Calu3 (cell line): ENCODE results near the gene EXOC6B. TPM values are rescaled to one million over a fixed set of nuclear protein-coding genes. Genes with fewer than 3 reads are reported as not detected.

Experiments
- BruUV-seq: library from RNA; stranded (reverse); fragments of 400-500 nt; replicated peaks from 2 replicates; lab custom pipeline; 2021; lab: Mats Ljungman, UMichigan
- CTCF ChIA-PET: fragments of 300-600 bp; sonication (Branson Sonifier 250); formaldehyde crosslinking; loops from one replicate; lab custom pipeline; 2022; ENCODE audit warnings: antibody characterized with exemption; lab: Charles Lee
- DNase-seq: peaks from one replicate; pipeline ENCODE4 v3.0.0; 2022
- H3K27ac Mint-ChIP-seq: one replicate; pipeline ENCODE4 v1.8.0; 2022; ENCODE audit warnings: mixed read lengths; ENCODE audit not compliant: unreplicated experiment
- H3K27me3 Mint-ChIP-seq: one replicate; pipeline ENCODE4 v1.8.0; 2022; ENCODE audit warnings: mixed read lengths; ENCODE audit not compliant: unreplicated experiment
- H3K36me3 Mint-ChIP-seq: one replicate; pipeline ENCODE4 v1.8.0; 2022; ENCODE audit warnings: mild to moderate bottlenecking, moderate library complexity, mixed read lengths; ENCODE audit not compliant: insufficient read depth, unreplicated experiment
- H3K4me1 Mint-ChIP-seq: one replicate; pipeline ENCODE4 v1.8.0; 2022; ENCODE audit warnings: mild to moderate bottlenecking, low read depth, mixed read lengths; ENCODE audit not compliant: unreplicated experiment
- H3K4me3 Mint-ChIP-seq: one replicate; pipeline ENCODE4 v1.8.0; 2022; ENCODE audit warnings: mild to moderate bottlenecking, low read depth, moderate library complexity, mixed read lengths; ENCODE audit not compliant: unreplicated experiment
- H3K9me3 Mint-ChIP-seq: one replicate; pipeline ENCODE4 v1.8.0; 2022; ENCODE audit warnings: low read depth, mixed read lengths; ENCODE audit not compliant: unreplicated experiment
- intact Hi-C: fragments of 100-400 bp; cut with micrococcal nuclease; formaldehyde crosslinking; loops from one replicate; pipeline ENCODE4 v1.10.0; 2022; ENCODE audit not compliant: unreplicated experiment
- total RNA-seq: library from RNA; stranded (reverse); gene quantifications from 2 replicates; pipeline ENCODE4 v1.2.3, GENCODE V29; 2022
- TF ChIP-seq, protein P1 (sequence below): fragments of 200-600 bp; IDR thresholded peaks from one replicate; pipeline ENCODE4 v1.8.0; 2022; ENCODE audit warnings: antibody characterized with exemption; ENCODE audit not compliant: unreplicated experiment

The EXOC6B gene
- total RNA-seq, 1 experiment from 2014 or later = 26.6 TPM

DNA sequence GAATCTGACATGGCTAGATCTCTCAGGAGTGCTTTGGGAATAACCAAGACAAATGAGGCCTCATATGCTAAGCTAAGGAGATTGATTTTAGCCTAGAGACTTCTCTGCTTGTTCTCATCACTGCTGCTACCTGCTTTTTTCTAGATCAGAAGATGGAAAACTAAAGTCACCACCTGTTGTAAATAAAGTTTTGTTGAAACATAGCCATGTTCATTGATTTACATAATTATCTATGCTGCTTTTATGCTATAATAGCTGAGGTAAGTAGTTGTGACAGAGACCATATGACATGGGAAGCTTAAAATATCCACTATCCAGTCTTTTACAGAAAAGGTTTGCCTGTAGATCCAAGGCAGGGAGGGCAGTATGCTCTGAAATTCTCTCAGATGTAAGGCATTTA is 632.1 kb downstream of the EXOC6B start:
- H3K27me3 Mint-ChIP-seq = no peaks in the 10 kb centered on the region
- H3K27ac Mint-ChIP-seq = no peak overlapping the region
- peaks cover 4% of the 10 kb centered on the region for H3K4me1 Mint-ChIP-seq
- no peak for DNase-seq
- TF ChIP-seq, protein P1, sequence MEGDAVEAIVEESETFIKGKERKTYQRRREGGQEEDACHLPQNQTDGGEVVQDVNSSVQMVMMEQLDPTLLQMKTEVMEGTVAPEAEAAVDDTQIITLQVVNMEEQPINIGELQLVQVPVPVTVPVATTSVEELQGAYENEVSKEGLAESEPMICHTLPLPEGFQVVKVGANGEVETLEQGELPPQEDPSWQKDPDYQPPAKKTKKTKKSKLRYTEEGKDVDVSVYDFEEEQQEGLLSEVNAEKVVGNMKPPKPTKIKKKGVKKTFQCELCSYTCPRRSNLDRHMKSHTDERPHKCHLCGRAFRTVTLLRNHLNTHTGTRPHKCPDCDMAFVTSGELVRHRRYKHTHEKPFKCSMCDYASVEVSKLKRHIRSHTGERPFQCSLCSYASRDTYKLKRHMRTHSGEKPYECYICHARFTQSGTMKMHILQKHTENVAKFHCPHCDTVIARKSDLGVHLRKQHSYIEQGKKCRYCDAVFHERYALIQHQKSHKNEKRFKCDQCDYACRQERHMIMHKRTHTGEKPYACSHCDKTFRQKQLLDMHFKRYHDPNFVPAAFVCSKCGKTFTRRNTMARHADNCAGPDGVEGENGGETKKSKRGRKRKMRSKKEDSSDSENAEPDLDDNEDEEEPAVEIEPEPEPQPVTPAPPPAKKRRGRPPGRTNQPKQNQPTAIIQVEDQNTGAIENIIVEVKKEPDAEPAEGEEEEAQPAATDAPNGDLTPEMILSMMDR = no peak
- H3K36me3 Mint-ChIP-seq = no peaks in the 10 kb centered on the region
- BruUV-seq = no TSS peak
- H3K9me3 Mint-ChIP-seq = no peaks in the 10 kb centered on the region
- no peak overlapping the region for H3K4me3 Mint-ChIP-seq
- intact Hi-C loops = no loop called here
- CTCF ChIA-PET = interaction anchor here (1.2 kb wide), 1 partner anchor 18 kb away, joined by 3 read pairs; no protein-coding TSS in a partner anchor

DNA sequence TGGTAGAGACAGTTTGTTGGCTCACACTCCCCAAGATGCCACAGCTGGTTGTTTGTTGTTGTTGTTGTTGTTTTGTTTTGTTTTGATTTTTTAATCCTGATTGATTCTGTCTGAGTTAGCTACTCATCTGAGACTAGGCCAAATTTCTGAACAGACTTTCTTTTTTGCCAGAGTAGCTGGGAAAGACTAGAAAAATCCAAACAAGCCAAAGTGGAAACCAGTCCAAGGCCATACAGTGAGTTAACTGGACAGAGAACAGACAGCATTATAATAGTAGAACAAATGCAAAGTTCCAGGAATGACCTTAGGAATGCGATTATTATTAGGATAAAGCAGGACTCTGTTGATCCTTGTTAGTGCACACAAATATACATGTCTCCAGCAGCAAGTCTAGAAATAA is 634.4 kb downstream of the EXOC6B start:
- Mint-ChIP-seq H3K4me1 (no peaks in the 10 kb centered on the region), H3K27me3 (no peaks in the 10 kb centered on the region), H3K36me3 (no peaks in the 10 kb centered on the region), H3K4me3 (no peak overlapping the region), H3K27ac (no peak overlapping the region), H3K9me3 (no peaks in the 10 kb centered on the region)
- TF ChIP-seq, protein P1 = no peak
- intact Hi-C loops = no loop called here
- no TSS peak for BruUV-seq
- CTCF ChIA-PET = no interaction called here
- DNase-seq = no peak

DNA sequence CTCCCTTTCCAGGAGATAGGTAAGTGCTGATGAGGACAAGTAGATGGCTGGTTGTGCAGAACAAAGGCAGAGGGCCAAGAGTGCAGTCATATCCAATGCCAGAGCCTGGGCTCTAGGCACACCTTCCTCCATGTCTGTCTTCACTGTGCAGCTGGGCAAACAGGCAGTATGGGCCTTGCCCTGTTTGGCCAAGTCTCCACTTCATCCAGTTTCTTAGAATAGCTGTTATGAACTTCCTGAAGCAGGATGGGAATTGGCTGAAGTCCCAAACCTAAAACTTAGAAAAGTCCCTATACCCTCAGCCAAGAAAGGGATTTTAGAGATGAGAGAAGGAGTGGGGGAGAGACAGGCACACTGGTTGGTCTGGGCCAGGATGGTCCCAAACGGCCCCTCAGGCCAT is 640.6 kb downstream of the EXOC6B start:
- CTCF ChIA-PET = no interaction called here
- H3K27me3 Mint-ChIP-seq = no peaks in the 10 kb centered on the region
- TF ChIP-seq, protein P1 = no peak
- BruUV-seq = no TSS peak
- DNase-seq = no peak
- H3K4me3 Mint-ChIP-seq = no peak overlapping the region
- peaks cover 14% of the 10 kb centered on the region for H3K4me1 Mint-ChIP-seq
- intact Hi-C loops = no loop called here
- H3K36me3 Mint-ChIP-seq = no peaks in the 10 kb centered on the region
- H3K27ac Mint-ChIP-seq = no peak overlapping the region
- H3K9me3 Mint-ChIP-seq = no peaks in the 10 kb centered on the region

DNA sequence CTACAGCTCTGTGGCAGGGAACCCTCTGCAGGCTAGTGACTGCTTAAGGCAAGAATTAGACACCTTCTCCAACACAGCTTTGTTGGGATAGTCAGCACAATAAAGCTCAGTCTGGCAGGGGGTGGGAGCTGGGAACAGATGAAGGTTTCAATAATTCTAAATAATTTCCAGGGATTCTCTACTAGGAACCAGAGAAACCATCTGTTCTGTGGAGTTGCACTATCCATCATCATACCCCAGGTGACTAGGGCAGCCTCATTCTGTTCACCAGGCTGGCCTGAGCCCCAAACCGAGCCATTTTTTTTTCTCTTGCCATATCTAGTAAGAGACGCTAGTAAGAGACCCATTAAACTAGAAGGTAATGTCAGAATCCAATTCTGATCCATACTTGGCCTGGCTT is 642.4 kb downstream of the EXOC6B start:
- Mint-ChIP-seq H3K36me3 (no peaks in the 10 kb centered on the region), H3K9me3 (no peaks in the 10 kb centered on the region), H3K27me3 (no peaks in the 10 kb centered on the region), H3K4me1 (peaks cover 14% of the 10 kb centered on the region), H3K4me3 (no peak overlapping the region), H3K27ac (no peak overlapping the region)
- TF ChIP-seq, protein P1 = no peak
- intact Hi-C loops = no loop called here
- CTCF ChIA-PET = no interaction called here
- no peak for DNase-seq
- no TSS peak for BruUV-seq
